NT2/D1 (cell line): ENCODE measurements around the gene ATXN10.

Source experiments
- DNase-seq: peaks from one replicate; pipeline ENCODE4 v3.0.0-alpha.2; 2011; ENCODE audit warnings: low read depth, low spot score
- H3K27me3 ChIP-seq: 2 replicates; pipeline ENCODE4 v1.6.0; 2011; ENCODE audit warnings: mild to moderate bottlenecking; ENCODE audit not compliant: insufficient read length, insufficient read depth
- H3K36me3 ChIP-seq: 2 replicates; pipeline ENCODE4 v1.6.1; 2011; ENCODE audit warnings: mild to moderate bottlenecking, low read length, mixed read lengths; ENCODE audit not compliant: insufficient read depth, insufficient read length
- H3K4me1 ChIP-seq: 2 replicates; pipeline ENCODE4 v1.5.1; 2011; ENCODE audit not compliant: insufficient read depth, insufficient read length
- H3K4me3 ChIP-seq: 2 replicates; pipeline ENCODE4 v1.5.1; 2011; ENCODE audit warnings: low read depth; ENCODE audit not compliant: insufficient read length
- H3K9ac ChIP-seq: 2 replicates; pipeline ENCODE4 v1.6.0; 2011; ENCODE audit warnings: low read depth; ENCODE audit not compliant: insufficient read length
- H3K9me3 ChIP-seq: 2 replicates; pipeline ENCODE4 v1.5.1; 2011; ENCODE audit warnings: mild to moderate bottlenecking, low read length; ENCODE audit not compliant: insufficient read depth
- SUZ12 ChIP-seq: IDR thresholded peaks from 2 replicates; pipeline ENCODE4 v1.6.1; 2011; ENCODE audit not compliant: insufficient read length, insufficient read depth; ENCODE audit errors: extremely low read depth
- YY1 ChIP-seq: IDR thresholded peaks from 2 replicates; pipeline ENCODE4 v1.6.1; 2011; ENCODE audit not compliant: insufficient read length, insufficient read depth
- ZNF274 ChIP-seq: IDR thresholded peaks from 2 replicates; pipeline ENCODE4 v1.6.1; 2011; ENCODE audit warnings: mild to moderate bottlenecking, low read depth, low read length

ATXN10 gene

DNA sequence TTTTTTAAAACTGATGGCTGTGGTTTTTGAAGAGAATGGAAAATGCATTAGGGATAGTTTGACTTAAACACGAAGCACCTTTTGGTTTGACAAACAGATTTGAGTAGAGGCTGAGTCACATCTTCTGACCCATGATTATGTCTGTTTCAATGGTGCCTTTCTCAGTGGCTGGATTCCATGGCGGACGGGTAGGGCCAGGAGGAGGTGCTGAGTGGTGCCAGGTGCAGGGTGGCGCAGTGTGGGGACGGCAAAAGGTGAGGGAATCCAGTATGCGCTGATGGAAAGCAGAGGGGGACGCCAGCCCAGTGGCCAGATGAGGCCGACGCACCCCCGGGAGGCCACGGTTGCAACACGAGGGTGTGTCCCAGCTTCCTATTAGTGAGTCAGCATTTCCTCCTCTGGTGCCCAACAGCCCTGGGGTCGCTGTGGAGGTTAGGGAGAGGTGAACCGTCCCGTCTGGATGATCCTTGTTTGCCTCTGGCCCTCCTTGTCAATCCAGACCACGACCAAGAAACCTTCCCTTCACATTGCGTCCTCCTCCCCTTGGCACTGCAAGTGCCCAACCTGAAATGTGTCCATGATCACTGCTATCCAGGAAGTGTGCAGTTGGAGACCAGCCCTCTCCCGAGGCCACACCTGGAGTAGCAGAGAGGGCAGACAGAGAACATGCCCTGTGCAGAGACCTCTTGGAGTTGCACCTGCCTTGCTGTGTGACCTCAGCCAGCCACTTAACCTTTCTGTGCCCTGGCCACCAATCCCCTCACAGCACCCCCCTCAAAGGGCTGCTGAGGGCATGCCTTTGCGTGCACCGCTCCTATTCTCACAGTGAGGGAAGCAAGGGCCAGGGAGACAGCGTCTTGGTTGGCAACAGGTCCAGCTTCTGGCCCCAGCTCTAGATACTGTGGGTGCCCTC, 32.5 kb upstream of the ATXN10 start:
- Histone ChIP-seq H3K9me3 (no peaks in the 10 kb centered on the region), H3K4me3 (no peak overlapping the region), H3K4me1 (peaks cover 8% of the 10 kb centered on the region), H3K36me3 (no peaks in the 10 kb centered on the region), H3K9ac (no peak overlapping the region), H3K27me3 (peaks cover 4% of the 10 kb centered on the region)
- TF ChIP-seq YY1 (no peak), SUZ12 (no peak), ZNF274 (no peak)
- DNase-seq = no peak

DNA sequence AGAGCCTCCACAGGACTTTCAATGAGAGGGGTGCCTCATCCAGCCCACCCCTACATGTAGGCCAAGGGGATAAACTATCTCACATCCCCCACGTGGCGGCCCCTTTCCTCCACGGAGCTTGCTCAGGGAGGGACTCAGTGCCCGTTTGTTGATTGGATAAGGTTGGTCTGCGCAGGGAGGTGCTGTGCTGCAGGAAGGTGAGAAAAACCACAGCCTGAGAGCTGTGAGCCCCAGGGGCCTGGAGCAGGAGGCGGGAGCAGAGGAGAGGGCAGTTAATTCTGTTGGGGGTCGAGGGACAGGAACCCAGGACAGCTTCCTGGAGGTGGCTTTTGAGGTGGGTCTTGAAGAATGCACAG, 31.9 kb upstream of the ATXN10 start:
- peaks cover 8% of the 10 kb centered on the region for H3K4me1 ChIP-seq
- no peak for TF ChIP-seq SUZ12
- no peak for TF ChIP-seq ZNF274
- no peak for TF ChIP-seq YY1
- H3K9ac ChIP-seq = no peak overlapping the region
- H3K27me3 ChIP-seq = peaks cover 5% of the 10 kb centered on the region
- no peak overlapping the region for H3K4me3 ChIP-seq
- no peaks in the 10 kb centered on the region for H3K9me3 ChIP-seq
- no peak for DNase-seq
- H3K36me3 ChIP-seq = no peaks in the 10 kb centered on the region

- Histone ChIP-seq H3K4me1 (peaks cover 8% of the 10 kb centered on the region), H3K9ac (no peak overlapping the region)
- TF ChIP-seq ZNF274 (no peak), YY1 (no peak), SUZ12 (no peak)
Measured at GRCh38 chr22:45640291-45640940, 31.2 kb upstream of the ATXN10 start.

GRCh38 chr22:45640941-45641621, 30.6 kb upstream of the ATXN10 start:
- Histone ChIP-seq H3K9me3 (no peaks in the 10 kb centered on the region), H3K4me3 (no peak overlapping the region), H3K36me3 (no peaks in the 10 kb centered on the region), H3K4me1 (peaks cover 8% of the 10 kb centered on the region), H3K9ac (no peak overlapping the region), H3K27me3 (peaks cover 16% of the 10 kb centered on the region)
- DNase-seq = no peak
- no peak for TF ChIP-seq ZNF274
- no peak for TF ChIP-seq YY1
- TF ChIP-seq SUZ12 = no peak

More at GRCh38 chr22:45640291-45640940, 31.2 kb upstream of the ATXN10 start:
- Histone ChIP-seq H3K27me3 (peaks cover 12% of the 10 kb centered on the region), H3K36me3 (no peaks in the 10 kb centered on the region), H3K4me3 (no peak overlapping the region), H3K9me3 (no peaks in the 10 kb centered on the region)
- no peak for DNase-seq

- no peaks in the 10 kb centered on the region for H3K36me3 ChIP-seq
- no peak for DNase-seq
- H3K4me1 ChIP-seq = peaks cover 8% of the 10 kb centered on the region
- peaks cover 21% of the 10 kb centered on the region for H3K27me3 ChIP-seq
- H3K9me3 ChIP-seq = no peaks in the 10 kb centered on the region
- no peak for TF ChIP-seq YY1
- no peak for TF ChIP-seq SUZ12
- TF ChIP-seq ZNF274 = no peak
- no peak overlapping the region for H3K4me3 ChIP-seq
- no peak overlapping the region for H3K9ac ChIP-seq
Measured at GRCh38 chr22:45642986-45643385, 28.6 kb upstream of the ATXN10 start.

DNA sequence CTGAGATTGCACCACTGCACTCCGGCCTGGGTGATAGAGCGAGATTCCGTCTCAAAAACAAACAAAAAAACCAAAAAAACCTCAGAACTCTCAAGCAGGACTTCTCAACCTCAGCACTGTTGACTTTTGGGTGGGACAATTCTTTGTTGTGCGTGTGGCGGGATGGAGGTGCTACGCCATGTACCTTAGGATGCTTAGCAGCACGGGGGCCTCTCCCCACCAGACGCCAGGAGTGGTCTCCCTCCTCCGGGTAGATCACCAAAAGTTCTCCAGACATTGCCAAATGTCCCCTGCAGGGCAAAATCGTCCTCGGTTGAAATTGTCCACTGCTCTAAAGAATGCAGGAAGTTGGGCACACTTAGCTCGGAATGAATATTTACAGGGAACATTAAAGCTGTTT, 26.9 kb upstream of the ATXN10 start:
- TF ChIP-seq SUZ12 = no peak
- TF ChIP-seq ZNF274 = no peak
- TF ChIP-seq YY1 = no peak
- Histone ChIP-seq H3K9ac (no peak overlapping the region), H3K4me3 (no peak overlapping the region), H3K4me1 (no peaks in the 10 kb centered on the region), H3K9me3 (no peaks in the 10 kb centered on the region), H3K36me3 (no peaks in the 10 kb centered on the region), H3K27me3 (peaks cover 21% of the 10 kb centered on the region)
- no peak for DNase-seq

GRCh38 chr22:45645150-45645525, 26.5 kb upstream of the ATXN10 start:
- no peaks in the 10 kb centered on the region for H3K4me1 ChIP-seq
- TF ChIP-seq SUZ12 (no peak), ZNF274 (no peak), YY1 (no peak)
- no peaks in the 10 kb centered on the region for H3K36me3 ChIP-seq
- H3K9ac ChIP-seq = peak overlapping the region; percentile 72
- H3K27me3 ChIP-seq = peaks cover 21% of the 10 kb centered on the region
- no peaks in the 10 kb centered on the region for H3K9me3 ChIP-seq
- DNase-seq = no peak
- peak overlapping the region; percentile 26 for H3K4me3 ChIP-seq
